GM12878 (cell line): ENCODE data around the gene MTFP1. TPM values are rescaled to one million over a fixed set of nuclear protein-coding genes. Genes with fewer than 3 reads are reported as not detected.

Source experiments
- ATAC-seq: fragments of 200-7000 bp; cut with Tn5 transposase; 3 replicates; pipeline ENCODE4 v1.9.1; 2020; ENCODE audit warnings: mild to moderate bottlenecking, moderate library complexity
- BruUV-seq: library from RNA; stranded (reverse); fragments of 400-500 nt; replicated peaks from 2 replicates; lab custom pipeline; 2021; lab: Mats Ljungman, UMichigan
- CTCF ChIA-PET: fragments of 300-600 bp; sonication (Branson Sonifier 250); formaldehyde crosslinking; extraction: SDS; loops from one replicate; lab custom pipeline; 2021; ENCODE audit warnings: inconsistent platforms; lab: Yijun Ruan, JAX
- POLR2A ChIA-PET: fragments of 350-600 bp; formaldehyde crosslinking; extraction: SDS; loops from one replicate; lab custom pipeline; 2021; ENCODE audit warnings: inconsistent platforms; lab: Charles Lee
- RAD21 ChIA-PET: fragments of 300-600 bp; sonication (Branson Sonifier 250); formaldehyde crosslinking; loops from one replicate; lab custom pipeline; 2023; ENCODE audit warnings: antibody characterized with exemption; ENCODE audit not compliant: unreplicated experiment; lab: Charles Lee
- SMC1A ChIA-PET: fragments of 300-600 bp; sonication (Branson Sonifier 250); formaldehyde crosslinking; loops from one replicate; lab custom pipeline; 2023; ENCODE audit not compliant: unreplicated experiment, uncharacterized antibody; lab: Charles Lee
- DNase-seq: peaks from one replicate; pipeline ENCODE4 v3.0.0-alpha.2; 2011; ENCODE audit warnings: low read depth, low spot score
- FAIRE-seq: peaks from 3 replicates; lab custom pipeline; 2011; peaks lifted over from hg19 to GRCh38; lab: Jason Lieb, UNC
- H2AFZ ChIP-seq: 2 replicates; pipeline ENCODE4 v1.6.0; 2011; ENCODE audit warnings: low read depth, low read length, control low read depth; ENCODE audit not compliant: control insufficient read depth
- H3K27ac ChIP-seq: 2 replicates; pipeline ENCODE4 v1.5.1; 2011; ENCODE audit warnings: control low read depth; ENCODE audit not compliant: control insufficient read depth, insufficient read depth
- H3K27me3 ChIP-seq, 2 experiments: replicated peaks in 1 of 2; 2 replicates each; pipeline versions ENCODE4 v1.6.0 to v1.6.1; 2011; ENCODE audit warnings: low read length in 1 of 2; ENCODE audit not compliant: control insufficient read depth in 2 of 2, insufficient read depth in 2 of 2
- H3K36me3 ChIP-seq, 2 experiments: 2 replicates each; pipeline ENCODE4 v1.5.1; 2011; ENCODE audit warnings: low read length in 1 of 2; ENCODE audit not compliant: control insufficient read depth in 2 of 2, insufficient read depth in 2 of 2
- H3K4me1 ChIP-seq: 2 replicates; pipeline ENCODE4 v1.6.1; 2011; ENCODE audit warnings: mild to moderate bottlenecking, low read length, moderate library complexity, mixed read lengths; ENCODE audit not compliant: control insufficient read depth, insufficient read depth
- H3K4me2 ChIP-seq: 2 replicates; pipeline ENCODE4 v1.6.0; 2011; ENCODE audit warnings: control low read depth; ENCODE audit not compliant: control insufficient read depth, insufficient read depth
- H3K4me3 ChIP-seq: fragments of 200-600 bp; sonication (generic); 2 replicates; pipeline ENCODE4 v1.5.1; 2016
- H3K79me2 ChIP-seq: 2 replicates; pipeline ENCODE4 v1.6.0; 2011; ENCODE audit warnings: low read length; ENCODE audit not compliant: control insufficient read depth, insufficient read depth
- H3K9ac ChIP-seq: 2 replicates; pipeline ENCODE4 v1.8.0; 2011; ENCODE audit warnings: low read length, control low read depth, mixed read lengths; ENCODE audit not compliant: control insufficient read depth, insufficient read depth
- H3K9me3 ChIP-seq: replicated peaks from 3 replicates; pipeline ENCODE4 v1.5.1; 2011; ENCODE audit warnings: mild to moderate bottlenecking, low read length; ENCODE audit not compliant: control insufficient read depth, insufficient read depth
- H4K20me1 ChIP-seq: 2 replicates; pipeline ENCODE4 v1.6.0; 2011; ENCODE audit not compliant: control insufficient read depth, insufficient read depth
- BACH1 ChIP-seq: fragments of 450-650 bp; IDR thresholded peaks from 2 replicates; pipeline ENCODE4 v1.6.1; 2017; ENCODE audit warnings: mild to moderate bottlenecking, borderline replicate concordance
- BMI1 ChIP-seq: fragments of 450-650 bp; IDR thresholded peaks from 2 replicates; pipeline ENCODE4 v1.6.1; 2016; ENCODE audit warnings: mild to moderate bottlenecking, moderate library complexity, borderline replicate concordance
- CBX3 ChIP-seq: fragments of 200-600 bp; sonication (generic); IDR thresholded peaks from 2 replicates; pipeline ENCODE4 v1.6.1; 2016; ENCODE audit warnings: low read depth, borderline replicate concordance
- EP300 ChIP-seq, 2 experiments: fragments of 150-350 bp in 1 of 2; IDR thresholded peaks; 2 replicates each; pipeline ENCODE4 v1.6.1; 2011 to 2012; ENCODE audit warnings: low read depth in 2 of 2, low read length in 2 of 2, borderline replicate concordance in 1 of 2, improper control_type of control experiment in 1 of 2, inconsistent platforms in 1 of 2; ENCODE audit not compliant: control insufficient read depth in 1 of 2
- GATAD2B ChIP-seq: fragments of 450-650 bp; conservative IDR thresholded peaks from 2 replicates; pipeline ENCODE4 v1.6.1; 2017; ENCODE audit warnings: low read depth, mild to moderate bottlenecking, moderate library complexity
- KDM1A ChIP-seq: fragments of 200-600 bp; sonication (generic); IDR thresholded peaks from 2 replicates; pipeline ENCODE4 v1.6.1; 2016; ENCODE audit warnings: borderline replicate concordance
- LARP7 ChIP-seq: fragments of 450-650 bp; IDR thresholded peaks from 2 replicates; pipeline ENCODE4 v1.6.1; 2017; ENCODE audit warnings: mild to moderate bottlenecking
- RAD51 ChIP-seq: fragments of 450-650 bp; IDR thresholded peaks from 2 replicates; pipeline ENCODE4 v1.6.1; 2016; ENCODE audit warnings: moderate library complexity, mild to moderate bottlenecking, inconsistent platforms
- SIX5 ChIP-seq: IDR thresholded peaks from 2 replicates; pipeline ENCODE4 v1.6.1; 2011; ENCODE audit warnings: mild to moderate bottlenecking, low read depth, low read length, moderate library complexity; ENCODE audit not compliant: severe bottlenecking
- SMAD5 ChIP-seq: IDR thresholded peaks from 2 replicates; pipeline ENCODE4 v1.6.1; 2016; ENCODE audit warnings: antibody characterized with exemption, low read depth
- SPI1 ChIP-seq: IDR thresholded peaks from 2 replicates; pipeline ENCODE4 v1.6.1; 2011; ENCODE audit warnings: low read depth, mild to moderate bottlenecking, low read length, moderate library complexity, borderline replicate concordance; ENCODE audit not compliant: insufficient read depth
- STAT3 ChIP-seq: IDR thresholded peaks from 2 replicates; pipeline ENCODE4 v1.6.1; 2011; ENCODE audit warnings: low read depth, low read length, improper control_type of control experiment
- TCF3 ChIP-seq: IDR thresholded peaks from 2 replicates; pipeline ENCODE4 v1.6.1; 2012; ENCODE audit warnings: low read depth, mild to moderate bottlenecking, low read length, borderline replicate concordance; ENCODE audit not compliant: insufficient read depth
- WGBS: methylation state at CpG from one replicate; pipeline ENCODE4 v1.1.6; 2016; ENCODE audit warnings: low lambda C conversion rate; ENCODE audit not compliant: insufficient replicate concordance, insufficient coverage; ENCODE audit errors: missing lambda C conversion rate; 5-methylcytosine and 5-hydroxymethylcytosine counted together
- in situ Hi-C: fragments of 300-500 bp; cut with MboI; formaldehyde crosslinking; loops from 9 replicates; pipeline ENCODE4 v1.14.3; 2018; ENCODE audit warnings: mixed read lengths
- intact Hi-C: fragments of 100-400 bp; cut with micrococcal nuclease; formaldehyde crosslinking; loops from one replicate; pipeline ENCODE4 v1.14.2; 2022; ENCODE audit not compliant: unreplicated experiment
- polyA plus RNA-seq, 11 experiments: library from polyadenylated mRNA; depleted of rRNA in 4 of 11; unstranded in 6 of 11; stranded (reverse) in 5 of 11; fragments of >200 nt; fragmentation: Nextera tagmentation in 4 of 11; fragmentation: Illumina TruSeq in 1 of 11; extraction: Ambion mirVana in 4 of 11; extraction: Trizol in 1 of 11; gene quantifications; 1 replicate in 1 of 11; 2 replicates in 10 of 11; pipeline versions ENCODE4 v1.2.1 to v1.2.3, GENCODE V29; 2011 to 2016; ENCODE audit warnings: inconsistent platforms in 2 of 11, missing spikeins in 2 of 11, low read depth in 1 of 11
- total RNA-seq, 4 experiments: library from RNA; depleted of rRNA in 3 of 4; stranded (reverse); fragments of >200 nt in 3 of 4; fragmentation: Illumina TruSeq in 1 of 4; extraction: Trizol in 1 of 4; gene quantifications; 2 replicates each; pipeline versions ENCODE4 v1.2.1 to v1.2.3, GENCODE V29; 2013 to 2021
- TF ChIP-seq, protein P1 (sequence below): fragments of 450-650 bp; formaldehyde crosslinking; IDR thresholded peaks from 2 replicates; pipeline ENCODE4 v1.4.0; 2020; ENCODE audit warnings: mild to moderate bottlenecking, moderate library complexity

The MTFP1 gene
- total and polyA plus RNA-seq, 10 of the 15 experiments (the other 5 are each of a cell fraction or from before 2014, with no cell fraction given) = 20.5 to 133 (median 59.8) TPM

DNA sequence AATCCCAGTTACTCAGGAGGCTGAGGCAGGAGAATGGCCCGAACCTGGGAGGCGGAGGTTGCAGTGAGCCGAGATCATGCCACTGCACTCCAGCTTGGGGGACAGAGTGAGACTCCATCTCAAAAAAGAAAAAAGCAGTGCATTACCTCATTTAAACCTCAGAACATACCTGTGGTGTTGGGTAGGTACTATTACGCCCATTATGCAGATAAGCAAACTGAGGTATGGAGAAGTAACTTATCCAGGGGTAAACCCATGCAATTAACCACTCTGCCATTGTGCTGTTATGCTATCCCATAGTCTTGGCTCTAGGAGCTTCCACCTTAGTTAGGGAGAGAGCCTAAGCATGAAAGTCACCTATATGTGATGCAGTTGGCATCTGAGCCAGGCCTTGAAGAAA is 48.6 kb downstream of the MTFP1 start:
- H3K27ac ChIP-seq = no peak overlapping the region
- TF ChIP-seq TCF3 = no peak
- no peak for TF ChIP-seq BMI1
- TF ChIP-seq BACH1 = no peak
- no peak for TF ChIP-seq STAT3
- no peak for TF ChIP-seq SPI1
- ChIA-PET SMC1A (no interaction called here), POLR2A (no interaction called here), RAD21 (no interaction called here), CTCF (interaction anchor here (1.3 kb wide), 1 partner anchor 186 kb away, joined by 3 read pairs; no protein-coding TSS in a partner anchor)
- no peak overlapping the region for H3K4me3 ChIP-seq
- in situ Hi-C loops = no loop called here
- no peak for FAIRE-seq
- peaks cover 0 to 2% of the 10 kb centered on the region in 2 experiments; a peak in 2 of 4 replicates for H3K27me3 ChIP-seq
- H2AFZ ChIP-seq = no peak overlapping the region
- no peaks in the 10 kb centered on the region for H3K79me2 ChIP-seq
- no peak for ATAC-seq
- intact Hi-C loops = no loop called here
- no peak overlapping the region for H3K4me2 ChIP-seq
- DNase-seq = no peak
- H3K9ac ChIP-seq = no peak overlapping the region
- no peaks in the 10 kb centered on the region for H3K36me3 ChIP-seq
- no peaks in the 10 kb centered on the region for H3K4me1 ChIP-seq
- H3K9me3 ChIP-seq = no peaks in the 10 kb centered on the region
- 26% methylated on average over 4 of the region's 4 CpGs for WGBS
- BruUV-seq = no TSS peak
- H4K20me1 ChIP-seq = no peaks in the 10 kb centered on the region

DNA sequence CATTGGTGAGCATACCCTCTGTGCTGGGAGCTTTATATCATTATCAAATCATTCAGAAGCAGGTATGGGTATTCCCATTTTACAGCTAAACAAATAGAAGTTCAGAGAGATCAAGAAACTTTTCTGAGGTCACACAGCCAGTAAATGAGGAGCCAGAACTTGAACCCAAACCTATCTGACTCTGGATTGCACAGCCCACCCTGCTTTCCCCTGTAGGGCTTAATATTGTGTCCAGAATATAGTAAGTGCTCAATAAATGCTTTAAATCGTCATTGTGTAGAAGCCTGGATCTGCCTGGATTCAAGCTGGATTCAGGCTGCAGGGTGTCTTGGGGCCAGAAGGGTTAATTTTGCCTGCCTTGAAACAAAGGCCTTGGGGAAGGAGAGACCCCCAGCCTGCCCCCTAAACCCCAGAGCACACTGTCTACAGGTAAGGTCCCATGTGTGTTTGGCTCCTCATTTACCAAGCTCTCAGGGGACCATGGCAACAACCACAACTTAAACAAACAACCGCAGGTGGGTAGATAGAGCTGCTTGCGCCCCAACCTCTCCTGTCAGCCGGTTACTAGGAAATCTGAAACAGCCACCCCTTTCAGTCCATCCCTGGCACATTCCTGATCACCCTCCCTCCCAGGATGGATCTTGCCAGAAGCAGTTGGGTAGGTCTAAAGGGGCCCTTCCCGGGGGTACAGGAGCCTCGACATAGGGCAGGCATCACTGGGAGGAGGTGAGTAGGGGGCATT is 49.3 kb downstream of the MTFP1 start:
- in situ Hi-C loops = no loop called here
- H3K27me3 ChIP-seq = peaks cover 0 to 2% of the 10 kb centered on the region in 2 experiments; a peak in 2 of 4 replicates
- no peak overlapping the region for H3K4me3 ChIP-seq
- CTCF ChIA-PET = interaction anchor here (1.0 to 1.3 kb wide), 3 partner anchors 10 to 187 kb away, joined by 3 to 6 read pairs (median 3); no protein-coding TSS in a partner anchor
- H3K79me2 ChIP-seq = no peaks in the 10 kb centered on the region
- DNase-seq (no peak), ATAC-seq (no peak), FAIRE-seq (no peak)
- no peak overlapping the region for H2AFZ ChIP-seq
- no peak overlapping the region for H3K27ac ChIP-seq
- no peaks in the 10 kb centered on the region for H3K9me3 ChIP-seq
- no peaks in the 10 kb centered on the region for H3K4me1 ChIP-seq
- POLR2A ChIA-PET = interaction anchor here (0.6 kb wide), 1 partner anchor 33 kb away, joined by 4 read pairs; no protein-coding TSS in a partner anchor
- RAD21 ChIA-PET = no interaction called here
- intact Hi-C loops = no loop called here
- SMC1A ChIA-PET = no interaction called here
- no peak overlapping the region for H3K4me2 ChIP-seq
- no peaks in the 10 kb centered on the region for H3K36me3 ChIP-seq
- no TSS peak for BruUV-seq
- no peak overlapping the region for H3K9ac ChIP-seq
- 5% methylated on average over 6 of the region's 6 CpGs for WGBS
- H4K20me1 ChIP-seq = no peaks in the 10 kb centered on the region; the same call in 1 of the 2 replicates
- TF ChIP-seq EP300 (IDR thresholded peaks at IDR 0.05; ENCODE audit: borderline replicate concordance in 1 of 2, control insufficient read depth in 1 of 2, low read depth in 2 of 2, low read length in 2 of 2) = no peak
- TF ChIP-seq GATAD2B = no peak
- TF ChIP-seq RAD51 = no peak
- no peak for TF ChIP-seq SMAD5
- TF ChIP-seq KDM1A = no peak
- TF ChIP-seq, protein P1, sequence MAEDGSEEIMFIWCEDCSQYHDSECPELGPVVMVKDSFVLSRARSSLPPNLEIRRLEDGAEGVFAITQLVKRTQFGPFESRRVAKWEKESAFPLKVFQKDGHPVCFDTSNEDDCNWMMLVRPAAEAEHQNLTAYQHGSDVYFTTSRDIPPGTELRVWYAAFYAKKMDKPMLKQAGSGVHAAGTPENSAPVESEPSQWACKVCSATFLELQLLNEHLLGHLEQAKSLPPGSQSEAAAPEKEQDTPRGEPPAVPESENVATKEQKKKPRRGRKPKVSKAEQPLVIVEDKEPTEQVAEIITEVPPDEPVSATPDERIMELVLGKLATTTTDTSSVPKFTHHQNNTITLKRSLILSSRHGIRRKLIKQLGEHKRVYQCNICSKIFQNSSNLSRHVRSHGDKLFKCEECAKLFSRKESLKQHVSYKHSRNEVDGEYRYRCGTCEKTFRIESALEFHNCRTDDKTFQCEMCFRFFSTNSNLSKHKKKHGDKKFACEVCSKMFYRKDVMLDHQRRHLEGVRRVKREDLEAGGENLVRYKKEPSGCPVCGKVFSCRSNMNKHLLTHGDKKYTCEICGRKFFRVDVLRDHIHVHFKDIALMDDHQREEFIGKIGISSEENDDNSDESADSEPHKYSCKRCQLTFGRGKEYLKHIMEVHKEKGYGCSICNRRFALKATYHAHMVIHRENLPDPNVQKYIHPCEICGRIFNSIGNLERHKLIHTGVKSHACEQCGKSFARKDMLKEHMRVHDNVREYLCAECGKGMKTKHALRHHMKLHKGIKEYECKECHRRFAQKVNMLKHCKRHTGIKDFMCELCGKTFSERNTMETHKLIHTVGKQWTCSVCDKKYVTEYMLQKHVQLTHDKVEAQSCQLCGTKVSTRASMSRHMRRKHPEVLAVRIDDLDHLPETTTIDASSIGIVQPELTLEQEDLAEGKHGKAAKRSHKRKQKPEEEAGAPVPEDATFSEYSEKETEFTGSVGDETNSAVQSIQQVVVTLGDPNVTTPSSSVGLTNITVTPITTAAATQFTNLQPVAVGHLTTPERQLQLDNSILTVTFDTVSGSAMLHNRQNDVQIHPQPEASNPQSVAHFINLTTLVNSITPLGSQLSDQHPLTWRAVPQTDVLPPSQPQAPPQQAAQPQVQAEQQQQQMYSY = no peak
- no peak for TF ChIP-seq SIX5
- TF ChIP-seq CBX3 = no peak
- TF ChIP-seq LARP7 = no peak
